GM20431 (cell line): Measurements from ENCODE around the gene OPCML.

Experiments used
- in situ Hi-C: fragments of 300-500 bp; cut with MseI, MboI; formaldehyde crosslinking; loops from one replicate; pipeline ENCODE4 v1.15.0; 2020; ENCODE audit warnings: low sequenced_read_pairs; ENCODE audit not compliant: unreplicated experiment

Gene OPCML

DNA sequence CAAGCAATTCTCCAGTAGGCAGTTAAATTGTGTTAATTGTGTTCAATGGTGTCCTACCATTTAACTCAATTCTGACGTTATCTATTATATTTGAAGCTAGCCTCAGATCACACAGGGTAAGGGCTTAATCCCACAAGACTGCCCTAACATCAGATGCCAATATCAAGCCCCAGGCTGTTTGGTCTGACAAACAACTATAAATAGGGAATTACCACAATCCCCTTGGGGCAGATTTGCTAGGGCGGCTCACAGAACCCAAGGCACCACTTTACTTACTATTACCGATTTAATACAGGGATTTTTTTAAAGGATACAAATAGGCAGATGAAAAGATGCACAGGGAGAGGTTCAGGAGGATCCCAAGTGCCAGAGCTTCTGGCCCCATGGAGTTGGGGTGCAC lies 678.4 kb downstream of the OPCML start:
- in situ Hi-C loops, result no loop called here

GRCh38 chr11:132852361-132852760 lies 679.9 kb downstream of the OPCML start:
- in situ Hi-C loops, result no loop called here

- in situ Hi-C loops, result no loop called here
These were observed 681.1 kb downstream of the OPCML start for GRCh38 chr11:132851247-132851646.

- in situ Hi-C loops, result no loop called here
These were observed 682.0 kb downstream of the OPCML start for GRCh38 chr11:132850266-132850665.

DNA sequence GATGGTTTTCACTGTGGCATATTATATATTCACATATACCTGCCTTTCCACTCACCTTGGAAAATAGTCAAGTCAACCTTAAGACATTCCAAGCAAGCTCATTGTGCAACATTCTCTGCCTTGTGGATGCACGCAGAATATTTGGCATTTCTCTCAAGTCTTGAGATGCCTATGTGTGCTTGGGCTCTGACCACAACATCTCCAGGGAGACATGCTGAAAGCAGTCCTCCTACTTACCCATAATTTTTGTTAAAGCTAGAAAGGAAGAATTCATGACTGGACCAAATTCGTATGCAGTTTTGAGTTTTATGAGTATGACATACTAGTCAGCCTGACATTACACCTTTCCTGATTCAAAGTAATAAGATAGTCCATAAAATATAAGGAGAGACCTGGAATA lies 684.0 kb downstream of the OPCML start:
- in situ Hi-C loops, result no loop called here

DNA sequence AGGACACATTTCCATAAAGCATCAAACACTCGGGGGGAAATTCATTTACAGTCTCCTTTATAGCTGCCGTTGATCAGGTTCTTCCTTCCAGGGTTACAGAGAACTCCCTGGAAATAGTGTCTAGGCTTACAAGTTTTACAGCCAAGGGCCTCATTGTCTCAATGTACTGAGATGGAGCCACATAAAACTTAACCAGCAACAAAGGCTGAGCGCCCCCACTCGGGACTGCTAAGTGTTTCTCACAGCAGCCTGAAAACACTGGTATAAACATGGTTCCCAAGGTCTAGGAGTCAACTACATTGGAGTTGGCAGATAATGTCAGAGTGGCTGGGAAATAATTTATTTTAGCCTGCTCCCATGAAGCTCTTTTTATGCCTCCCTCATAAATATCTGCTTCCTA lies 686.2 kb downstream of the OPCML start:
- in situ Hi-C loops, result no loop called here

GRCh38 chr11:132844956-132845696 lies 687.2 kb downstream of the OPCML start:
- in situ Hi-C loops, result no loop called here

- in situ Hi-C loops, result no loop called here
These were observed 691.6 kb downstream of the OPCML start for GRCh38 chr11:132840660-132841059.

DNA sequence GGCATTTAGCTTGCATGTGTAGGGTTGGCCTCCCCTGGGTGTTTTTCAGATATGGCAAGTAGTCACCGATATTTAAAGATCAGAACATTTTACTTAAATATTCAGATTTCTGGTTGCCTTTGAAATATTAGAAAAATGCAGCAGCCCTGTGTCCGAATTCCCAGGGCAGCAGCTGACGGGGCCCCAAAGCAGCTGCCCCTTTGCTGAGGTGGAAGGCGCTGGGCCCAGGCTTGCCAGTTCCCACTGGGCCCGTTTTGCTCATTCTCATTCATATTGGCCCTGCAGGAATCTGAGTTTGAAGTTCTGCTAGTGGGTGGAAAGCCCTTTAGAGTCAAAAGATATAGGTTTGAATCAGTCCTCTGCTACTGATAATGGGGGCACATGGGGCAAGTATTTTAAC lies 692.1 kb downstream of the OPCML start:
- in situ Hi-C loops, result no loop called here

GRCh38 chr11:132839236-132839945 lies 692.9 kb downstream of the OPCML start:
- in situ Hi-C loops, result no loop called here

- in situ Hi-C loops, result no loop called here
These were observed 693.7 kb downstream of the OPCML start for GRCh38 chr11:132838627-132839026.

- in situ Hi-C loops, result no loop called here
These were observed 701.0 kb downstream of the OPCML start for GRCh38 chr11:132831272-132831671.

DNA sequence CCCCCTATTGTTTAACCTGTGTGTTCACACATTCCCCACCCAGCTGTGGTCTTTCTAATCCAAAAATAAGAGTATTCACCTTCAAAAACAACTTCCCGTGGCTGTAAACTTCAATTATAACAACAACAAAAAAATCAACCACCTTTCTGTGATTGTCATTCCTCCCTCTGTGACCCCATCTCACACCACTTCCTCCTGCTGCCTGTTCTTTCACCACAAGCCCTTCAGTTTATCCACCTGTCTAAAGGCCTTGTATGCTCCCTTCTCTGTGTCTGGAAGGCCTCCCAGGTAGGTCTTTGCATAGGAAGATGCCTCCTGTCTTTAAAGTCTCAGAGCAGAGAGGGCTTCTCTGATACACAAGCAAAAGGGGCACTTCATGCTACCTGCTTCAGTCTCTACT lies 707.7 kb downstream of the OPCML start:
- in situ Hi-C loops, result no loop called here

DNA sequence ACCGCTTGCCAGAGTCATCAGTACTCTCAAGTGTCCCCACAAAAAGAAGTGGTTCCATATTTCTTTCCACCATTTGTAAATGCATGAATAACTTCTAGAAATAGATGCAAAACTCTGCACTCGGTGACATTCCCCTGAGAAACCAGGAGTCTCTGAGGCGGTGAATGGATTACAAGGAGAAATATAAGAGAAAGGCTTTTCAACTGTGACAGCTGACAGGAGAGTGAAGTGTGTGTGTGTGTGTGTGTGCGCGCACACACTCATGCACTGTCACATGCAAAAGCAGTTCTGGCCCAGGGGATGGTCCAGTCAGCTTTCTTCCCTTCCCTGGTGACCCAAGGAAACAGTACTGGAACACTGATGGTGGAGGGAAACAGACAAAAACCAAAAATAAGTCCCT lies 710.0 kb downstream of the OPCML start:
- in situ Hi-C loops, result no loop called here

DNA sequence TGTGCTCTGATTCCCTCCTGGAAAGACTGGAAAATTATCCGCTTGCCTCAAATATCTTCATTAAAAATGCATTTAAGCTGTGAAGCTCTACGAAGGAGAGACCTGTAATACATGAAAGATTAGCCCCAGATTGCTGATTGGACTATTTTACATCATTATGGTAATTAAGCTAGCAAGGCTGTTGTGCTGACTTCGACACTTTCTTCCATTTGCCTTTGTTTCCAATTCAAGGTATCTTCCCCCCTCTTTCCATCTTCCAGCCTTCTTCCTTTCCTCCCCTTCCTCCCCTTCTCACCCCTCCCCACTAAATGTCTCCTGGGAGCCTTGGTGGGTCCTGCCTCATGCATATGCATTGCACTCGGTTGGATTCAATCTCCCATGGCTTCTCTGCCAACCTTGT lies 710.8 kb downstream of the OPCML start:
- in situ Hi-C loops, result no loop called here

GRCh38 chr11:132821014-132821413 lies 711.3 kb downstream of the OPCML start:
- in situ Hi-C loops, result no loop called here

GRCh38 chr11:132818951-132819350 lies 713.4 kb downstream of the OPCML start:
- in situ Hi-C loops, result no loop called here

DNA sequence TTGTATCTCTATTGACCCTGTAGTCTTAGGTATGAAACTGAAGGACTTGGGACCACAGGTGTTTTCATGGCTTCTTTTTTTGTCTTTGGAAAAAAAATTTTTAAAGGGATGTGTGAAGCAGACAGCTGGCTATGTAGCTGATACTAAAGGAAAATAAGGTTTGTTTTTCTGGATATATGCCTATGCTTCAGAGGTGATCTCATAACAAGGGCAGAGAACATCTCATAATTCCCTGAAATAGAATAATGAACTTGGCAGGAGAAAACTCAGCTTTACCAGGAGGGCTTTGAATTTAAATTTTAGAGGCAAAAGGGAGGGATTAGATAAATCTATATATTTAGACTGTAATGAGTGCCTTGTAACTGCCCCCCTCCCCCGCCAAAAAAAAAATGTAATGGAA lies 714.9 kb downstream of the OPCML start:
- in situ Hi-C loops, result no loop called here

DNA sequence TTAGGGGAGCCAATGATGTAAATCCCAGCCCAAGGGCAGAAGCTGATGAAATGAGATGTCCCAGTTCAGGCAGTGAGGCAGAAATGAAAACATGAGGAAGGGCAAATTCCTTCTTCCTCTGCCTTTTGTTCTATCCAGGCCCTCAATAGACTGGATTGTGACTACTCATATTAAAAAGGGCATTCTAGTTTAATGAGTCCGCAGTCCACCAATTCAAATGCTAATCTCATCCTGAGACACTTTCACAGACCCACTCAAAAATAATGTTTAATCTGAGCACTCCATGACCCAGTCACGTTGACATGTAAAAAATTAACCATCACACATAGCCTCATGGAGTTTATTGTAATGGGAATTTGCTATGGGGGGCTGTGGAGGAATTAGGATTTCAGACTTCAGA lies 717.9 kb downstream of the OPCML start:
- in situ Hi-C loops, result no loop called here

GRCh38 chr11:132811649-132812048 lies 720.7 kb downstream of the OPCML start:
- in situ Hi-C loops, result no loop called here

DNA sequence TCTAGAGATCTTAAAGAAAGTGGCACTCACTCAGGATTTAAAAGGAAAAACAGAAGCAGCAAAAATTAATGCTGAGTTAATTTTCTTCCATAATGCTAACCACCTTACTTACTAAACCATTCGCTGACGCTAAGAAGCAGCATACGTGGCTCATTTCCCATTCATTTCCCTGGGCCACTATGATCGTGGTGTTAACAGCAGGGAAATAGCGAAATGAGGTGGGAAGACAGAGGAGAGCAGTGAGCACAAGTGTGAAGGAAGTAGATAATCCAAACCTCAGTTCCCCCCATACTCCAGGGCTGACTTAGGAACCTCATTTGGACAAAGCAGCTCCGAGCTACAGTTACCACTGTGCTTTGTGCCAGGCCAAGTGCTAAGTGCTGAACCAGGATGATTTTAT lies 723.2 kb downstream of the OPCML start:
- in situ Hi-C loops, result no loop called here

GRCh38 chr11:132804258-132804657 lies 728.0 kb downstream of the OPCML start:
- in situ Hi-C loops, result no loop called here
